Measurements from ENCODE around the gene CTNNA2.

DNA sequence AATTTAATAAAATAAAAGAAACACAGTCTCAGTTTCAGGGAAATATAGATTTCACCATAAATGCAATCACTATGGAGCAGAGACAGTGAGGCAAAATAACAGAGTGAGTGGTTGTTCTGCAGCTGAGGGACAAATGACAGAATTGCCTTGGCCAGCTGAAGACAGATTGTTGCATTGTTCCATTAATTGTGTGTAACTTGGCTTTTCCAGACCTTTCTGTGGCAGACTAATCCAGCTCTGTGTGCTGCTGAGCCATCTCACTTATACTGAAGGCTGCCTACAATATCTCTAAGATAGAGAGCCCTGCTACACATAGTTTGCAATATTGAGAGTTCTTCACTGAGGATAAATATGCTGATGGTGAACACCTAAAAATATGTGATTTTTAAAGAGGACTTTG lies 780.2 kb downstream of the CTNNA2 start:
- TF ChIP-seq, protein P1, sequence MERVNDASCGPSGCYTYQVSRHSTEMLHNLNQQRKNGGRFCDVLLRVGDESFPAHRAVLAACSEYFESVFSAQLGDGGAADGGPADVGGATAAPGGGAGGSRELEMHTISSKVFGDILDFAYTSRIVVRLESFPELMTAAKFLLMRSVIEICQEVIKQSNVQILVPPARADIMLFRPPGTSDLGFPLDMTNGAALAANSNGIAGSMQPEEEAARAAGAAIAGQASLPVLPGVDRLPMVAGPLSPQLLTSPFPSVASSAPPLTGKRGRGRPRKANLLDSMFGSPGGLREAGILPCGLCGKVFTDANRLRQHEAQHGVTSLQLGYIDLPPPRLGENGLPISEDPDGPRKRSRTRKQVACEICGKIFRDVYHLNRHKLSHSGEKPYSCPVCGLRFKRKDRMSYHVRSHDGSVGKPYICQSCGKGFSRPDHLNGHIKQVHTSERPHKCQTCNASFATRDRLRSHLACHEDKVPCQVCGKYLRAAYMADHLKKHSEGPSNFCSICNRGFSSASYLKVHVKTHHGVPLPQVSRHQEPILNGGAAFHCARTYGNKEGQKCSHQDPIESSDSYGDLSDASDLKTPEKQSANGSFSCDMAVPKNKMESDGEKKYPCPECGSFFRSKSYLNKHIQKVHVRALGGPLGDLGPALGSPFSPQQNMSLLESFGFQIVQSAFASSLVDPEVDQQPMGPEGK (CRISPR knock-in tag; IDR thresholded peaks at IDR 0.05; ENCODE audit: borderline replicate concordance): no peak
- no peak for TF ChIP-seq ZNF8 (CRISPR knock-in tag; IDR thresholded peaks at IDR 0.05)
- no peak for TF ChIP-seq OSR1 (CRISPR knock-in tag; IDR thresholded peaks at IDR 0.05)
- TF ChIP-seq POU6F1 (CRISPR knock-in tag; IDR thresholded peaks at IDR 0.05; ENCODE audit: borderline replicate concordance, low read depth): no peak
- TF ChIP-seq TCF4 (CRISPR knock-in tag; IDR thresholded peaks at IDR 0.05; ENCODE audit: borderline replicate concordance): no peak
- no peak for TF ChIP-seq ZC3H10 (CRISPR knock-in tag; IDR thresholded peaks at IDR 0.05)
- TF ChIP-seq PPARA (CRISPR knock-in tag; IDR thresholded peaks at IDR 0.05; ENCODE audit: borderline replicate concordance): no peak
- TF ChIP-seq, protein P2, sequence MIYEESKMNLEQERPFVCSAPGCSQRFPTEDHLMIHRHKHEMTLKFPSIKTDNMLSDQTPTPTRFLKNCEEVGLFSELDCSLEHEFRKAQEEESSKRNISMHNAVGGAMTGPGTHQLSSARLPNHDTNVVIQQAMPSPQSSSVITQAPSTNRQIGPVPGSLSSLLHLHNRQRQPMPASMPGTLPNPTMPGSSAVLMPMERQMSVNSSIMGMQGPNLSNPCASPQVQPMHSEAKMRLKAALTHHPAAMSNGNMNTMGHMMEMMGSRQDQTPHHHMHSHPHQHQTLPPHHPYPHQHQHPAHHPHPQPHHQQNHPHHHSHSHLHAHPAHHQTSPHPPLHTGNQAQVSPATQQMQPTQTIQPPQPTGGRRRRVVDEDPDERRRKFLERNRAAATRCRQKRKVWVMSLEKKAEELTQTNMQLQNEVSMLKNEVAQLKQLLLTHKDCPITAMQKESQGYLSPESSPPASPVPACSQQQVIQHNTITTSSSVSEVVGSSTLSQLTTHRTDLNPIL (CRISPR knock-in tag; IDR thresholded peaks at IDR 0.05; ENCODE audit: low read depth): no peak
- TF ChIP-seq ARNTL (CRISPR knock-in tag; IDR thresholded peaks at IDR 0.05; ENCODE audit: borderline replicate concordance, low read depth): no peak
- no peak for TF ChIP-seq RARB (CRISPR knock-in tag; IDR thresholded peaks at IDR 0.05)
